Measurements from ENCODE around the gene BTN1A1. TPM values are rescaled to one million over a fixed set of nuclear protein-coding genes. Genes with fewer than 3 reads are reported as not detected.

Gene BTN1A1
- total and polyA plus RNA-seq, 9 of the 15 experiments (the other 6 are each of a cell fraction or from before 2014, with no cell fraction given): 0.01 to 0.15 (median 0.06) TPM; not detected in 4

DNA sequence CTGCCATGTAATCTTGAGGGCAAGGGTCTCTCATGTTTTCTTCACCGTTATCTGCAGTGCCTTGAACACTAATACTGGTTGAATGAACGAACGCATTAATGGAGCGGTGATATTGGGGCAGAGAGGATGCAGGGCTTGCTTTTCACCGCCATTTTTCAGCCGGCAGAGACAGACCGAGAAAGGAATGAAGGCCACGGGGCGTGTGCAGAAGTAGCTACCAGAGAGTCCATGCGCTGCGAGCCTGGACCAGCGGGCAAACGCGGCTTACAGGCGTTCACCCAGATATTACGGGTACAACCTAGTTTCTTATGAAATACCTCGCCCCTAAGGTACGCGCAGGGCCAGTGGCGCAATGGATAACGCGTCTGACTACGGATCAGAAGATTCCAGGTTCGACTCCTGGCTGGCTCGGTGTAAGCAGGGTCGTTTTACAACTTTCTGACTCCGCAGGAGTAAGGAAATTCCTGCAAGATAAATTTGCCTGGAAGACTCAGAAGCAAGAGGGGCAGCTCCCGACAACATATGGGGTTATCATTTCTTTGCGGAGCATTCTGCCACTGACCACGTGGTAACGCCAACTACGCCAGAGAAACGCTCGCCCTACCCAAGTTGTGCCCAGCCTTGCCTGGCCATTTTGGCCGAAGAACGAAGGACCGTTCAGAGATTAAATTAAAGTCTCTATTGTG, 37.2 kb downstream of the BTN1A1 start (continued):
- TF ChIP-seq, protein P1, sequence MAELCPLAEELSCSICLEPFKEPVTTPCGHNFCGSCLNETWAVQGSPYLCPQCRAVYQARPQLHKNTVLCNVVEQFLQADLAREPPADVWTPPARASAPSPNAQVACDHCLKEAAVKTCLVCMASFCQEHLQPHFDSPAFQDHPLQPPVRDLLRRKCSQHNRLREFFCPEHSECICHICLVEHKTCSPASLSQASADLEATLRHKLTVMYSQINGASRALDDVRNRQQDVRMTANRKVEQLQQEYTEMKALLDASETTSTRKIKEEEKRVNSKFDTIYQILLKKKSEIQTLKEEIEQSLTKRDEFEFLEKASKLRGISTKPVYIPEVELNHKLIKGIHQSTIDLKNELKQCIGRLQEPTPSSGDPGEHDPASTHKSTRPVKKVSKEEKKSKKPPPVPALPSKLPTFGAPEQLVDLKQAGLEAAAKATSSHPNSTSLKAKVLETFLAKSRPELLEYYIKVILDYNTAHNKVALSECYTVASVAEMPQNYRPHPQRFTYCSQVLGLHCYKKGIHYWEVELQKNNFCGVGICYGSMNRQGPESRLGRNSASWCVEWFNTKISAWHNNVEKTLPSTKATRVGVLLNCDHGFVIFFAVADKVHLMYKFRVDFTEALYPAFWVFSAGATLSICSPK (IDR thresholded peaks at IDR 0.05; ENCODE audit: borderline replicate concordance): peak; percentile 58; the same call in 1 of the 2 replicates
- TF ChIP-seq, protein P2, sequence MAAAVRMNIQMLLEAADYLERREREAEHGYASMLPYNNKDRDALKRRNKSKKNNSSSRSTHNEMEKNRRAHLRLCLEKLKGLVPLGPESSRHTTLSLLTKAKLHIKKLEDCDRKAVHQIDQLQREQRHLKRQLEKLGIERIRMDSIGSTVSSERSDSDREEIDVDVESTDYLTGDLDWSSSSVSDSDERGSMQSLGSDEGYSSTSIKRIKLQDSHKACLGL (CRISPR knock-in tag; IDR thresholded peaks at IDR 0.05; ENCODE audit: borderline replicate concordance, poor library complexity, severe bottlenecking): peak; percentile 62
- 0 out of 2 replicates have a peak, but pooled peaks have one; percentile 31 for TF ChIP-seq ZNF232 (CRISPR knock-in tag; IDR thresholded peaks at IDR 0.05)
- TF ChIP-seq, protein P3, sequence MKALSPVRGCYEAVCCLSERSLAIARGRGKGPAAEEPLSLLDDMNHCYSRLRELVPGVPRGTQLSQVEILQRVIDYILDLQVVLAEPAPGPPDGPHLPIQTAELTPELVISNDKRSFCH (CRISPR knock-in tag; IDR thresholded peaks at IDR 0.05): no peak
- TF ChIP-seq, protein P3 (tag; IDR thresholded peaks at IDR 0.05): peak; percentile 55
- TF ChIP-seq, protein P4, sequence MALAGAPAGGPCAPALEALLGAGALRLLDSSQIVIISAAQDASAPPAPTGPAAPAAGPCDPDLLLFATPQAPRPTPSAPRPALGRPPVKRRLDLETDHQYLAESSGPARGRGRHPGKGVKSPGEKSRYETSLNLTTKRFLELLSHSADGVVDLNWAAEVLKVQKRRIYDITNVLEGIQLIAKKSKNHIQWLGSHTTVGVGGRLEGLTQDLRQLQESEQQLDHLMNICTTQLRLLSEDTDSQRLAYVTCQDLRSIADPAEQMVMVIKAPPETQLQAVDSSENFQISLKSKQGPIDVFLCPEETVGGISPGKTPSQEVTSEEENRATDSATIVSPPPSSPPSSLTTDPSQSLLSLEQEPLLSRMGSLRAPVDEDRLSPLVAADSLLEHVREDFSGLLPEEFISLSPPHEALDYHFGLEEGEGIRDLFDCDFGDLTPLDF (CRISPR knock-in tag; IDR thresholded peaks at IDR 0.05): no peak; the same call in none of the 2 replicates
- TF ChIP-seq, protein P5, sequence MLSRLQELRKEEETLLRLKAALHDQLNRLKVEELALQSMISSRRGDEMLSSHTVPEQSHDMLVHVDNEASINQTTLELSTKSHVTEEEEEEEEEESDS (CRISPR knock-in tag; IDR thresholded peaks at IDR 0.05): no peak
